ENCODE data around the gene NOTCH1.
"Not testable (repeated sequence)": the region's sequence is repeated elsewhere in the genome, so short reads cannot be mapped to it uniquely, and the experiment has no call there.

The NOTCH1 gene

GRCh38 chr9:136575626-136576268, 29.9 kb upstream of the NOTCH1 start:
- H3K79me2 ChIP-seq (ENCODE audit: insufficient read depth, low read depth), result no peaks in the 10 kb centered on the region
- no peak overlapping the region for H3K4me3 ChIP-seq (IDR thresholded peaks at IDR 0.05; ENCODE audit: insufficient read depth, low read depth, low read length)
- no peak overlapping the region for H3K4me2 ChIP-seq
- H4K20me1 ChIP-seq (ENCODE audit: insufficient read depth), result no peaks in the 10 kb centered on the region
- H2AFZ ChIP-seq (ENCODE audit: low read depth), result no peak overlapping the region
- TF ChIP-seq CTCF (conservative IDR thresholded peaks at IDR 0.05; ENCODE audit: low read depth, low read length), result no peak
- peaks cover 10% of the 10 kb centered on the region for H3K4me1 ChIP-seq (ENCODE audit: low read depth, poor library complexity, severe bottlenecking)
- peaks cover 54% of the 10 kb centered on the region for H3K27me3 ChIP-seq (ENCODE audit: insufficient read depth, low read depth)
- H3K27ac ChIP-seq, result no peak overlapping the region
- no peaks in the 10 kb centered on the region for H3K36me3 ChIP-seq (ENCODE audit: insufficient read depth)
- H3K9ac ChIP-seq, result no peak overlapping the region

- H3K4me2 ChIP-seq; H3K4me3 ChIP-seq (IDR thresholded peaks at IDR 0.05; ENCODE audit: insufficient read depth, low read depth, low read length); H4K20me1 ChIP-seq (ENCODE audit: insufficient read depth); H2AFZ ChIP-seq (ENCODE audit: low read depth); H3K36me3 ChIP-seq (ENCODE audit: insufficient read depth); H3K9ac ChIP-seq; H3K79me2 ChIP-seq (ENCODE audit: insufficient read depth, low read depth); H3K4me1 ChIP-seq (ENCODE audit: low read depth, poor library complexity, severe bottlenecking); H3K27ac ChIP-seq: not testable (repeated sequence)
- H3K27me3 ChIP-seq (ENCODE audit: insufficient read depth, low read depth), result peaks cover 64% of the 10 kb centered on the region
Measured at GRCh38 chr9:136574606-136575005, 28.8 kb upstream of the NOTCH1 start.

- H3K27ac ChIP-seq, result no peak overlapping the region
- no peak overlapping the region for H3K9ac ChIP-seq
- H2AFZ ChIP-seq (ENCODE audit: low read depth), result no peak overlapping the region
- no peak overlapping the region for H3K4me3 ChIP-seq (IDR thresholded peaks at IDR 0.05; ENCODE audit: insufficient read depth, low read depth, low read length)
- peaks cover 10% of the 10 kb centered on the region for H3K4me1 ChIP-seq (ENCODE audit: low read depth, poor library complexity, severe bottlenecking)
- TF ChIP-seq CTCF (conservative IDR thresholded peaks at IDR 0.05; ENCODE audit: low read depth, low read length), result no peak
- peaks cover 78% of the 10 kb centered on the region for H3K27me3 ChIP-seq (ENCODE audit: insufficient read depth, low read depth)
- H3K79me2 ChIP-seq (ENCODE audit: insufficient read depth, low read depth), result no peaks in the 10 kb centered on the region
- no peak overlapping the region for H3K4me2 ChIP-seq
- no peaks in the 10 kb centered on the region for H4K20me1 ChIP-seq (ENCODE audit: insufficient read depth)
- no peaks in the 10 kb centered on the region for H3K36me3 ChIP-seq (ENCODE audit: insufficient read depth)
Measured at GRCh38 chr9:136572828-136573625, 27.2 kb upstream of the NOTCH1 start.

GRCh38 chr9:136572003-136572827, 26.4 kb upstream of the NOTCH1 start:
- no peak for TF ChIP-seq CTCF (conservative IDR thresholded peaks at IDR 0.05; ENCODE audit: low read depth, low read length)
- Histone ChIP-seq H3K79me2 (ENCODE audit: insufficient read depth, low read depth) (no peaks in the 10 kb centered on the region), H3K4me2 (no peak overlapping the region), H3K9ac (no peak overlapping the region), H2AFZ (ENCODE audit: low read depth) (no peak overlapping the region), H3K27me3 (ENCODE audit: insufficient read depth, low read depth) (peaks cover 79% of the 10 kb centered on the region), H3K36me3 (ENCODE audit: insufficient read depth) (no peaks in the 10 kb centered on the region), H3K4me1 (ENCODE audit: low read depth, poor library complexity, severe bottlenecking) (peaks cover 10% of the 10 kb centered on the region), H4K20me1 (ENCODE audit: insufficient read depth) (no peaks in the 10 kb centered on the region), H3K27ac (no peak overlapping the region), H3K4me3 (IDR thresholded peaks at IDR 0.05; ENCODE audit: insufficient read depth, low read depth, low read length) (no peak overlapping the region)
